CD4-positive, alpha-beta T cell (primary cell): ENCODE data around the gene GLB1L2. TPM values are rescaled to one million over a fixed set of nuclear protein-coding genes. Genes with fewer than 3 reads are reported as not detected.

Experiments
- ATAC-seq: fragments of 200-7000 bp; cut with Tn5 transposase; one replicate; pipeline ENCODE4 v1.10.0; 2022; ENCODE audit warnings: mild to moderate bottlenecking; ENCODE audit not compliant: poor library complexity
- CTCF ChIA-PET: fragments of 350-600 bp; sonication (Branson Sonifier 250); formaldehyde crosslinking; loops from one replicate; lab custom pipeline; 2021; ENCODE audit warnings: antibody characterized with exemption, inconsistent platforms; lab: Charles Lee
- POLR2A ChIA-PET: fragments of 350-600 bp; sonication (Branson Sonifier 250); formaldehyde crosslinking; loops from one replicate; lab custom pipeline; 2021; ENCODE audit warnings: antibody characterized with exemption, inconsistent platforms; lab: Charles Lee
- DNase-seq, 14 experiments: peaks; one replicate each; pipeline ENCODE4 v3.0.0-alpha.2; 2013 to 2020; ENCODE audit warnings: mixed read lengths in 2 of 14
- H3K27ac ChIP-seq, 2 donors: one replicate each; pipeline versions ENCODE4 v1.5.1 to v1.7.0; 2013; ENCODE audit warnings: low read length in 2 of 2, low read depth in 1 of 2, mild to moderate bottlenecking in 1 of 2
- H3K27me3 ChIP-seq, 2 experiments: 1 replicate in 1 of 2; 2 replicates in 1 of 2; pipeline versions ENCODE4 v1.6.1 to v1.7.0; 2013; ENCODE audit warnings: low read length in 2 of 2, control low read depth in 1 of 2, mild to moderate bottlenecking in 1 of 2, moderate library complexity in 1 of 2; ENCODE audit not compliant: insufficient read depth in 2 of 2, control insufficient read depth in 1 of 2
- H3K36me3 ChIP-seq: one replicate; pipeline ENCODE4 v1.6.1; 2013; ENCODE audit warnings: low read length, control low read depth; ENCODE audit not compliant: insufficient read depth
- H3K4me1 ChIP-seq: one replicate; pipeline ENCODE4 v1.6.1; 2013; ENCODE audit warnings: low read length, control low read depth; ENCODE audit not compliant: insufficient read depth
- H3K4me3 ChIP-seq: one replicate; pipeline ENCODE4 v1.5.1; 2013; ENCODE audit warnings: mild to moderate bottlenecking, low read length, moderate library complexity
- H3K9me3 ChIP-seq, 2 experiments: 1 replicate in 1 of 2; 2 replicates in 1 of 2; pipeline versions ENCODE4 v1.6.1 to v1.7.0; 2013; ENCODE audit warnings: low read length in 2 of 2, mild to moderate bottlenecking in 2 of 2, control low read depth in 1 of 2, moderate library complexity in 1 of 2; ENCODE audit not compliant: control insufficient read depth in 1 of 2, insufficient read depth in 1 of 2
- H3K27ac Mint-ChIP-seq: one replicate; pipeline ENCODE4 v1.8.0; 2020; ENCODE audit warnings: mixed read lengths
- H3K27me3 Mint-ChIP-seq: one replicate; pipeline ENCODE4 v1.8.0; 2021; ENCODE audit warnings: mixed read lengths
- H3K36me3 Mint-ChIP-seq: one replicate; pipeline ENCODE4 v1.8.0; 2021; ENCODE audit warnings: low read depth, mixed read lengths
- H3K4me1 Mint-ChIP-seq: one replicate; pipeline ENCODE4 v1.8.0; 2021; ENCODE audit warnings: low read depth, mixed read lengths
- H3K4me3 Mint-ChIP-seq: one replicate; pipeline ENCODE4 v1.8.0; 2020; ENCODE audit warnings: mild to moderate bottlenecking, mixed read lengths
- H3K9me3 Mint-ChIP-seq: one replicate; pipeline ENCODE4 v1.8.0; 2020; ENCODE audit warnings: mixed read lengths
- CTCF ChIP-seq: fragments of 200-600 bp; IDR thresholded peaks from one replicate; pipeline ENCODE4 v1.8.0; 2022; ENCODE audit warnings: antibody characterized with exemption, mild to moderate bottlenecking
- intact Hi-C, 2 experiments: fragments of 100-400 bp; cut with DNase I in 1 of 2; cut with micrococcal nuclease in 1 of 2; formaldehyde crosslinking; loops; one replicate each; pipeline versions ENCODE4 v1.15.1 to v1.9.0; 2023 to 2025; cut with DNase I, micrococcal nuclease
- total RNA-seq, 174 experiments: library from RNA in 2 of 174; stranded (reverse) in 2 of 174; gene quantifications; one replicate each; pipeline ENCODE4 v1.2.3 and lab custom pipeline; 2021 to 2026

Gene GLB1L2
- total RNA-seq, 2 experiments from 2014 or later = 0.59 to 0.63 TPM

DNA sequence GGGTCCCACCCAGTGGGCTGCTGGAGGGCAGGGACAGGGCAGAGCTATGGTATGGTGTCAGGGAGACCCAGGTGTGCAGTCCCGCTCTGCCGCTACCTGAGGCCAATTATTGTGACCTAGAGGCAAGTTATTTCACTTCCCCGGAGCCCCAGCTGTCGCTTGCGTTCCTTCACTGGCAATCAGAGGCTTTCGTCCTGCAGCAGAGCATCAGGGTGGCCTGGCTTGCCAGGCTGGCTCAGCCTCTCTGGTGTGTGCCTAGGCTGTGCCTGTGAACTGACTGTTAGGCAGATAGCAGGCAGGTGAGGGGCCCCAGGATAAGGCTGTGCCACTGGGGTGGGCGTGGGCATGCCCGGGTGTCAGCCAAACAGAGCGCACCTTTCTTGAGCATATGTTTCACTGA is 31.4 kb downstream of the GLB1L2 start:
- Histone ChIP-seq H3K27me3 (no peaks in the 10 kb centered on the region), H3K4me1 (peaks cover 9% of the 10 kb centered on the region), H3K4me3 (no peak overlapping the region), H3K27ac (no peak overlapping the region), H3K9me3 (peaks cover 0 to 5% of the 10 kb centered on the region in 2 experiments), H3K36me3 (no peaks in the 10 kb centered on the region)
- H3K27ac Mint-ChIP-seq = no peak overlapping the region
- intact Hi-C loops = no loop called here
- ChIA-PET POLR2A (no interaction called here), CTCF (no interaction called here)
- DNase-seq (peak in 1 of 14 experiments; percentile 3), ATAC-seq (no peak)
- H3K4me1 Mint-ChIP-seq = peaks cover 11% of the 10 kb centered on the region
- H3K27me3 Mint-ChIP-seq = peaks cover 15% of the 10 kb centered on the region
- no peaks in the 10 kb centered on the region for H3K9me3 Mint-ChIP-seq
- no peaks in the 10 kb centered on the region for H3K36me3 Mint-ChIP-seq
- TF ChIP-seq CTCF = no peak
- H3K4me3 Mint-ChIP-seq = no peak overlapping the region

DNA sequence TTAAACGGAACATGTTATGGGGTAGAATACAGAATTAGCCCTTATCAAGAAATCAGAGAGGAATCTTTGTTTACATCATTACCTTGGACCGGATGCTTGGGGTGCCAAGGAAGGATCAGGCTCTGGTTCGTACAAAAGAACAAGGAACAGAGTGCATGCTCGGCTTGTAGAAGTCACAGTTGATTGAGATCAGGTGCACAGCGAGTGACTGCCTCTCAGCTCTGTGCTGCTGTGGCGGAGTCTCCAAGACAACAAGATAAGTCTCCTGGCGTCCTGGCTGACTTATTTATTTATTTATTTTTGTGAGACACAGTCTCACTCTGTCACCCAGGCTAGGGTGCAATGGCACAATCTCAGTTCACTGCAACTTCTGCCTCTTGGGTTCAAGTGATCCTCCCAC is 31.8 kb downstream of the GLB1L2 start:
- POLR2A ChIA-PET = no interaction called here

GRCh38 chr11:134364261-134364660 is 32.5 kb downstream of the GLB1L2 start:
- Histone ChIP-seq H3K4me1 (peaks cover 9% of the 10 kb centered on the region), H3K4me3 (no peak overlapping the region), H3K27me3 (no peaks in the 10 kb centered on the region), H3K27ac (no peak overlapping the region), H3K9me3 (peaks cover 0 to 5% of the 10 kb centered on the region in 2 experiments), H3K36me3 (no peaks in the 10 kb centered on the region)
- intact Hi-C loops = no loop called here
- Mint-ChIP-seq H3K4me1 (peaks cover 11% of the 10 kb centered on the region), H3K4me3 (no peak overlapping the region), H3K36me3 (no peaks in the 10 kb centered on the region), H3K27ac (no peak overlapping the region), H3K9me3 (no peaks in the 10 kb centered on the region), H3K27me3 (peaks cover 15% of the 10 kb centered on the region)
- POLR2A ChIA-PET = no interaction called here
- ATAC-seq (no peak), DNase-seq (no peak)
- CTCF ChIA-PET = interaction anchor here (0.9 kb wide), 1 partner anchor 41 kb away, joined by 3 read pairs; no protein-coding TSS in a partner anchor
- no peak for TF ChIP-seq CTCF

More for the DNA sequence above, 31.8 kb downstream of the GLB1L2 start:
- H3K4me3 Mint-ChIP-seq = no peak overlapping the region
- peaks cover 11% of the 10 kb centered on the region for H3K4me1 Mint-ChIP-seq
- no peak for TF ChIP-seq CTCF
- H3K27me3 Mint-ChIP-seq = peaks cover 15% of the 10 kb centered on the region
- Histone ChIP-seq H3K27ac (no peak overlapping the region), H3K27me3 (no peaks in the 10 kb centered on the region), H3K4me1 (peaks cover 9% of the 10 kb centered on the region), H3K36me3 (no peaks in the 10 kb centered on the region), H3K4me3 (no peak overlapping the region), H3K9me3 (peaks cover 0 to 5% of the 10 kb centered on the region in 2 experiments)
- CTCF ChIA-PET = no interaction called here
- intact Hi-C loops = no loop called here
- no peak overlapping the region for H3K27ac Mint-ChIP-seq
- no peaks in the 10 kb centered on the region for H3K9me3 Mint-ChIP-seq
- DNase-seq (no peak), ATAC-seq (no peak)
- no peaks in the 10 kb centered on the region for H3K36me3 Mint-ChIP-seq
